ENCODE data around the gene CAPN15. TPM values are rescaled to one million over a fixed set of nuclear protein-coding genes. Genes with fewer than 3 reads are reported as not detected.

CAPN15 gene
- total RNA-seq, 1 donor from 2014 or later: 16.8 TPM

DNA sequence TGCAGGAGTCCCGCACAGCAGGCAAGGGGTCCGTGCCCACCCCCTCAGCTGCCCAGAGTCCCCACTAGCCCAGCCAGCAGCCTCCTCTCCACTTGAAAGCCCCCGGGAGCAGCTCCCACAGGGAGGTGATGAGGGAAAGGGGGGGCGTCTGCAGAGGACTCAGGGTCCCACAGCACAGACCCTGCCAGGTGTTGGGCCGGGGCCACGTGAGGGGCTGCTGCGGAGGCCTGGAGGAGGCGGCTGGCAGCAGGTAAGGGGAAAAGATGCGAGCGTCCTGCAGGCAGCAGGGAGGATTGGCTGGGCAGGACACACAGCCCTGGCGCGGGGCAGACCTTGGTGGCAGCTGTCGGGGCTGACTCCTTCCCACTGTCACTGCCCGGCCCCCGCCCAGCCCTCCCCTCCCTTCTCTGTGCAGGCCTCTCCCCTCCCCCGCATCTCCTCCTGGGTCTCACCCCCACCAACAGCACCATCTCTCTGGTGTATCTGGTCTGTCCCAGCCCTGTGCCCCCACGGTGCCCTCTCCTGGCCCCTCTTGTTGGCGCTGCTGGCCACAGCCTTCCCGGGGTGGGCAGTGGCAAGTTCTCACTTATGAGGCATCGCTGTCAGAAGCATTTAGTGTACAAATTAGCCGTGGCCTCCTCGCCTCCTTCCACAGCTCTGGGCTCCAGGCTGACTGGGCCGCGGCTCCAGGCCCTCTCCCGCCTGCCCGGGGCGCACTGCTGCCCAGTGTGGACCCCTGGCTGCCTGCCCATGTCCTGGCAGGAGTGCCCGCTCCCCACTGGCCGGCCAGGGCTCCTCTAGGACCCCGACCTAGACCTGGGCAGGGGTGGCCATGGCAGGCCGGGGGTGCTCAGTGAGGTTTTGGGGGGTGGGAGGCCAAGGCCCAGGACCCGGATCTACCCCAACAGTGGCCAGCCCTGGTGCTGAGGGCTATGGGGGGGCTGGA lies 28.3 kb downstream of the CAPN15 start:
- intact Hi-C loops (cut with DNase I): no loop called here
- DNase-seq (ENCODE audit: missing footprints) (no peak), ATAC-seq (no peak)

- ATAC-seq (no peak), DNase-seq (ENCODE audit: missing footprints) (no peak)
- intact Hi-C loops (cut with DNase I): no loop called here
Observed at GRCh38 chr16:556474-557173, 29.1 kb downstream of the CAPN15 start.

- DNase-seq (ENCODE audit: missing footprints) (no peak), ATAC-seq (no peak)
- intact Hi-C loops (cut with DNase I): no loop called here
Observed at GRCh38 chr16:557463-558297, 30.2 kb downstream of the CAPN15 start.

DNA sequence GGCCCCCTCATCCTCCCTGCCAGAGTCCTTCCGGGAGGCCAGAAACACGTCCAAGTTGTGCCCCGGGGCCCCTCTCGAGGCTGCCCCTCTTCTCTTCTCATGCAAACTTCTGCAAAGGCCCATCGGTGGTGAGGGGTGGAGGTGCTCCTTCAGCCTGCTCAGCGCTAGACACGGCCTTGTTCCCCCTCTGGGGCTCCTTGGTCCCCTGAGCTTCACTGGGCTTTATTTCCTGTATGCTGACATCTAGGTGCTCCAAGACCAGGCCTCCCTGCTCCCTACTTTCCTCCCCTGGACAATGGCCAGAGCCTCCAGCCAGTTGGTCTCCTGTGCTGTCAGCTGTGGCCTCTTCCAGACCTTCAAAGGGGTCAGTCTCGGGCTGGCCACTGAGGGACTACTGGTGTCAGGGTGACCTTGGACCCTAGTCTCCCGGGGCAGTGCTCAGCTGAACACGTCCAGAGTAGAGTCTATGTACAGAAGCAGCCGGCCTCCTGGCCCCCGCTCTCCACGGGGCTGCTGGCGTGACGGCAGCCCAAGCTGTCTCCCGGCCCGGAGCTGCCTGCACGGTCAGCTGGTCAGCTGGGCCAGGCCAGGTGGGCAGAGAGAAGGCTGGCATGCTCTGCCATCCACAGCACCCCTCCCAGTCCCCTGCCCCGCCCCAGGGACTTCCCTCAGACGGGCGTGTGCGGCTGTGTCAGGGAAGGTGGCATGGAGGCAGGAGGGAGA lies 30.9 kb downstream of the CAPN15 start:
- DNase-seq (ENCODE audit: missing footprints) (no peak), ATAC-seq (peak; percentile 41)
- intact Hi-C loops (cut with DNase I): no loop called here

DNA sequence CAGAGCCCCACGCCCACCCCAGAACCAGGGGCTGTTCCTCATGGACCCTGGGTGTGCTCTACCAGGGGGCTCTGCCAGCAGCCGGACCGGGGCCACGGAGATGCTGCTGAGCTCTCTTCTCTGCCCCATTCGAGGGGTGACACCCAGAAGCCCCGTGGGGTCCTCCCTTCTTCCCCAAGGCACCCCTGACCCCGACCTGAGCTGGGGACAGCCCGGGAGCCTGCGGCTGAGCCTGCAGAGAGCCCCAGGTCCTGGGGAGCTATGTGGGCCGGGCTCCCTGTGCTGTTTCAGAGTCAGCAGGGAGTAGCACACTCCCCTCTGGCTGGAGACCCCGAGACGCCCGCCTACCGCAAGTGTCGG lies 31.5 kb downstream of the CAPN15 start:
- intact Hi-C loops (cut with DNase I): no loop called here
- ATAC-seq (no peak), DNase-seq (ENCODE audit: missing footprints) (no peak)

DNA sequence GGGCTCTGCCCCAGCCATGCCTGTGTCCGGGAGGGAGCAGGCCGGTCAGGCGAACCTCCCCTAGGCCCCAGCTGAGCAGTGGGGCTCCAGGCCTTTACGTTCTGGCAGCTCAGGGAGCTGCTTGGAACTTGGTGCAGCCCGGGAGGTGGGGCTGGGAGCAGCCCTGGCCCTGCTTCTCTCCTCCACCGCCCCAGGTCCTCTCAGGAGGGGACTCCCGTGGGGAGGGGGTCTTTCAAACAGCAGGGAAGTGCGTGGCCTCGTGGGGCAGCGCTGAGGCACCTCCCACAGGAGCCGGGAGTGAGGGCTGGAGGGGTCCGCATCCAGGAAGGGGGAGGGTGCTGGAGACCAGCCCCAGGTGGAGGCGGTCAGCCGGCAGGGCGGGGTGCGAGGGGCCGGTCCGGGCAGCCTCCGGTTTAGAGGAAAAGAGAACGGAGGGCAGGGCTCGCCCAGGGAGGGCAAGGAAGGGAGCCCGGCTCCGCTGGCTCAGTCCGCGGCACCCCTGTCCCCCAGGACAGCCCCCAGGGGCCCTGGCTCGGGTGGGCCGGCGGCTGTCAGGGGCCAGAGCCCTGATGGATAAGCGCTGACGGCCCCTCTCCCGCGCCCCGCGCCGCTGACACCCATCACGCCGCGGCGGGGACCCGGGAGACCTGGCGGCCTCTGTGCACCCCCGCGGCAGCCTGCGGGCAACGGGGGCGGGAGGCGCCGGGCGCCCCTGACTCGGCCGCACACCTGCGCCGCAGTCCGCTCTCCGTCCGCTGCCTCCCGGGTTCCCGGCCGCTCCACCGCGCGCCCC lies 32.1 kb downstream of the CAPN15 start:
- DNase-seq (ENCODE audit: missing footprints): no peak
- ATAC-seq: no peak
- intact Hi-C loops (cut with DNase I): no loop called here

DNA sequence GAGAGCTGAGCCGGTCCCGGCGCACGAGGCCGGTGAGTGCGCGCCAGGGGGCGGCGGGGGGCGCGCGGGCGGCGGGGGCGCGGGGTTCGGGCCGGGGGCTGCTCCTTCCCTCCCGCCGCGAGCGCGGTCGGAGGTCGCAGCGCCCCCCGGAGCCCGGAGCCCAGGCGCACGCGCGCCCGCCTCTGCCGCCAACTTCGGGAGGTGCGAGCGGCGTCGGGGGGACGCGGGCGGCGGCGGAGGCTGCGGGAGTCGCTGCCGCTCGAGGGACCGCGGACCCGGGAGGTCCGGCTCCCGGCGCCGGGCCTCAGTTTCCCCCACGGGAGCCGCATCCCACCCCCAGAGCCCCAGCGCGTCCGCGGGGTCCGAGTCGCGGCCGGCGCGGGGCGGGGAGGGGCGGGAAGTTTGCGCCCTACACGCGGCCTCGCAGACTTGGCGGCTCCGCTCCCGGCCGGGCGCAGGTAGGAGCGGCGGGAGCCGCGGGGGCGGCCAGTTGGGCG lies 32.7 kb downstream of the CAPN15 start, which contains the start of gene PRR35:
PRR35 (plus strand) TSS at position 191 of the 497 bp plus-strand sequence. CDS start 2,901 bp downstream, outside the sequence.
- intact Hi-C loops (cut with DNase I): no loop called here

GRCh38 chr16:560701-561412 lies 33.3 kb downstream of the CAPN15 start:
- DNase-seq (ENCODE audit: missing footprints): no peak
- no peak for ATAC-seq
- intact Hi-C loops (cut with DNase I): no loop called here

More for the DNA sequence above, 32.7 kb downstream of the CAPN15 start, which contains the start of gene PRR35:
- ATAC-seq (no peak), DNase-seq (ENCODE audit: missing footprints) (no peak)

DNA sequence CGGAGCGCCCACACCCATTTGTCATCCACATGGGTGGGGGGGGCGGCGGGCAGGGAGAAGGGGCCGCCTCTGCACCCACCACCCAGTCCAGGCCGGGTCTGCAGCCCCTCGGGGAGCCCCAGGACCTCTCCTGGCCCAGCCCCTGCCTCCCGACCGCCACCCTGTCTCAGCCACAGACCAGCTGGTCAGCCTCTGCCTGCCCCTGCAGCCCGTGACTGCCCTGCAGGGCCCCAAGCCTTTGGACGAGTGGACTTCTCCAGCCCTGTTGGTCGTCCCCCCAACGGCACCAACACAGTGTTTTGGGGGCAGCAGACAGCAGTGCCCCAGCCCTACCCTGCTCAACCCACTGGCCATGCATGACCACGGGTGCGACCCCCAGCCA lies 33.9 kb downstream of the CAPN15 start:
- no peak for DNase-seq (ENCODE audit: missing footprints)
- no peak for ATAC-seq
- intact Hi-C loops (cut with DNase I): no loop called here

DNA sequence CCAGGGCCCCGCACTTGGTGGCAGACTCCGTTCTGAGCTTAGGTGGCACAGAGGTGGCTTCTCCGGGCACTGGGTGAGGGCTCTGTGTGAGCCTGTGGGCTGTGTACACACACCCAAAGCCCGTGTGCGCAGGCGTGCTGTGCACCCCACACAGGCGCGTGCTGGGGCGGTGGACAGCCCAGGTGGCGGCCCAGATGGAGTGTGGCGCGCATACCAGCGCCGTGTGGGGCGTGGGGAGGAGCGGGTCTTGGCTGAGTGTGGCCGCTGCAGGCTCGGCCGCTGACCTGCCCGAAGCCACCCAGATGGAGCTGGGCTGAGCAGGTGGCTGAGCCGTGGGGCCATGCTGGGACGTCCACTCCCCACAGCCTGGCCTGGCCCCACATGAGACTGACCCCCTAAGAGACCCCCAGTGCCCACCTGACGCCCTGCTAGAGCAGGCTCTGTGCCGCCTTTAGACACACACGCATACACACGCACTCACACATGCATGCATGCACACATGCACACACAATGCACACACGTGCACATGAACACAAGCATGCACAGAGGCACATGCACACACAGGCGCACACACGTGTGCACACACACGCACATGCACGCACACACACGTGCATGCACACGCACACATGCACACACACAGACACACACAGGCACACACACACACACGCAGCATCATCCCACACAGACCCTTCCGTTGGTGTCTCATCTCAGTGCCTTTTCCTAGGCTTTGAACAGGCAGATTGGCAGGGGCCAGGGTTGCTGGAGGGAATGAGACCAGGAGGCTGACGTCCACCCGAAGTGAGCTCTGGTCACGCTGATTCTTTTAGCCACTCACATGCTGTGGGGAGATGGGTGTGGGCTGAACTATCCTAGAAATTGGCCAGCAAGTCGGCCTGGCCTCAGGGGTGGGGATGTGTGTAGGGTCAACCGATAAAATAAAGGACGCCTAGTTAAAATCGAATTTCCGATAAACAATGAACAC lies 34.7 kb downstream of the CAPN15 start:
- no peak for ATAC-seq
- intact Hi-C loops (cut with DNase I): no loop called here
- no peak for DNase-seq (ENCODE audit: missing footprints)

DNA sequence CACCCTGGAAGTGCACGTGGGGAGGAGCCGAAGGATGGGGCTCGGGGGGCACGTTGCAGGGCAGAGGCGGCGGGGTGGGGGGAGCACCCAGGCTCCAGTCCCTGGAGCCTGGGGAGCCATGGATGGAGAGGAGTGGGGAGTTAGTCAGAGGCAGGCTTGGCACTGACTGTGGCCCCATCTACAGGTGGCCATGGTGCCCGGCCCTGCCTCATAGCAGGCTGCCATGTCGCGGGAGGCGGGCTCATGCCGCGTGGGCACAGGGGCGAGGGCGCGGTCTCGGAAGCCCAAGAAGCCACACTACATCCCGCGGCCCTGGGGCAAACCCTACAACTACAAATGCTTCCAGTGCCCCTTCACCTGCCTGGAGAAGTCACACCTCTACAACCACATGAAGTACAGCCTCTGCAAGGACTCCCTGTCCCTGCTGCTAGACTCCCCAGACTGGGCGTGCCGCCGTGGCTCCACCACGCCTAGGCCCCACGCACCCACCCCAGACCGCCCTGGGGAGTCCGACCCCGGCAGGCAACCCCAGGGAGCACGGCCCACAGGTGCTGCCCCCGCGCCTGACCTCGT lies 35.6 kb downstream of the CAPN15 start:
- intact Hi-C loops (cut with DNase I): no loop called here
- ATAC-seq: no peak
- DNase-seq (ENCODE audit: missing footprints): no peak

DNA sequence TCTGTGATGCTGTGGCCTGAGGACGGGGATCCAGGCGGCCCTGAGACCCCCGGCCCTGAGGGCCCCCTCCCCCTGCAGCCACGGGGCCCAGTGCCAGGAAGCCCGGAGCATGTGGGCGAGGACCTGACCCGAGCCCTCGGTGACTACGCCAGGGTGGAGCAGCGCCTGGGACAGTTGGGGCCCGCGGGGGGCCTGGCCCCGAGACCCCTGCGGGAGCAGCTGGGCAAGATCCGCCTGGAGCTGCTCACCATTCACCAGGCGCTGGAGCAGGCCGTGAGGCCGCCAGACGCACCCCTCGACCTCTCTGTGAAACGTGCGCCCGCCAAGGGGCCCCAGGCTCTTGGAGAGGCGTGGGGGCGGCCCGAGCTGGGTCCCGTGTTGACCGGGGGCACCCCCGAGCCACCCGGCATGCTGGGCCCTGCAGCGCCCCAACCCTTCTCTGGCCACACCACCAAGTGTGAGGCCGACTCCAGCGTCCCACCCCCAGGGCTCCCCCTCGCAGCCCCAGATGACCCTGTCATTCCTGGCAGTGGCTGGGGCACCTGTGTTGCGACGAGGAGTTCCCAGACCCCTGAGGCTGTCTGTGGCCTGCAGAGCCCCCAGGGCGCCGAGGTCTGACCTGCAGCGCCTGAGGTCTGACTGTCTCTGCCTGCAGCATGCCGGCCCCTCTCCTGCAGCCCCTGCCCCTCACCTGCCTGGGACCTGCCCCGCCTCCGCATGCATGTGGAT lies 37.3 kb downstream of the CAPN15 start:
- no peak for DNase-seq (ENCODE audit: missing footprints)
- ATAC-seq: no peak
- intact Hi-C loops (cut with DNase I): no loop called here

- no peak for ATAC-seq
- DNase-seq (ENCODE audit: missing footprints): no peak
- intact Hi-C loops (cut with DNase I): no loop called here
Observed at GRCh38 chr16:565419-566330, 38.2 kb downstream of the CAPN15 start.
